IMR-90 (cell line): ENCODE results near the gene DSCAML1. TPM values are rescaled to one million over a fixed set of nuclear protein-coding genes. Genes with fewer than 3 reads are reported as not detected.

Experiments used
- ATAC-seq: fragments of 200-7000 bp; cut with Tn5 transposase; 2 replicates; pipeline ENCODE4 v1.9.1; 2020; ENCODE audit warnings: low read depth, mild to moderate bottlenecking, moderate library complexity
- BruUV-seq: library from RNA; stranded (reverse); fragments of 400-500 nt; replicated peaks from 2 replicates; lab custom pipeline; 2021; lab: Mats Ljungman, UMichigan
- CTCF ChIA-PET: fragments of 300-600 bp; formaldehyde crosslinking; extraction: SDS; loops from one replicate; lab custom pipeline; 2021; ENCODE audit warnings: antibody characterized with exemption; lab: Yijun Ruan, JAX
- POLR2A ChIA-PET: fragments of 300-600 bp; sonication (Branson Sonifier 250); formaldehyde crosslinking; loops from one replicate; lab custom pipeline; 2022; ENCODE audit warnings: antibody characterized with exemption; ENCODE audit not compliant: unreplicated experiment; lab: Charles Lee
- DNase-seq: peaks from one replicate; pipeline ENCODE4 v3.0.0; 2013
- H2AFZ ChIP-seq: replicated peaks from 2 replicates; pipeline ENCODE3; 2013; ENCODE audit warnings: low read length, mild to moderate bottlenecking; ENCODE audit not compliant: poor library complexity
- H2AK5ac ChIP-seq: 2 replicates; pipeline ENCODE4 v1.6.1; 2013; ENCODE audit warnings: low read depth, low read length, inconsistent platforms
- H2AK9ac ChIP-seq: replicated peaks from 2 replicates; pipeline ENCODE3; 2013; ENCODE audit warnings: mild to moderate bottlenecking, low read depth, low read length, moderate library complexity; ENCODE audit not compliant: poor library complexity
- H2BK120ac ChIP-seq: 2 replicates; pipeline ENCODE4 v1.6.1; 2013; ENCODE audit warnings: low read depth, low read length, inconsistent platforms
- H2BK15ac ChIP-seq: 3 replicates; pipeline ENCODE4 v1.6.1; 2013; ENCODE audit warnings: low read depth, low read length, inconsistent platforms
- H2BK20ac ChIP-seq: 2 replicates; pipeline ENCODE4 v1.6.1; 2013; ENCODE audit warnings: low read depth, mild to moderate bottlenecking, inconsistent platforms, low read length, moderate library complexity
- H2BK5ac ChIP-seq: 2 replicates; pipeline ENCODE4 v1.6.1; 2013; ENCODE audit warnings: mild to moderate bottlenecking, low read depth, low read length, inconsistent platforms; ENCODE audit not compliant: poor library complexity, severe bottlenecking
- H3K14ac ChIP-seq: replicated peaks from 2 replicates; pipeline ENCODE4 v1.6.1; 2013; ENCODE audit warnings: low read depth, low read length, inconsistent platforms
- H3K18ac ChIP-seq: 2 replicates; pipeline ENCODE4 v1.6.1; 2013; ENCODE audit warnings: low read depth, low read length, control low read depth
- H3K23ac ChIP-seq: 2 replicates; pipeline ENCODE4 v1.6.1; 2013; ENCODE audit warnings: low read depth, low read length, inconsistent platforms
- H3K27ac ChIP-seq: 2 replicates; pipeline ENCODE4 v1.5.1; 2013; ENCODE audit warnings: mild to moderate bottlenecking, control low read depth, low read length; ENCODE audit not compliant: insufficient read depth
- H3K27me3 ChIP-seq: 2 replicates; pipeline ENCODE4 v1.6.1; 2013; ENCODE audit warnings: low read length; ENCODE audit not compliant: control insufficient read depth, insufficient read depth
- H3K36me3 ChIP-seq: 2 replicates; pipeline ENCODE4 v1.6.1; 2013; ENCODE audit warnings: low read length, mixed read lengths; ENCODE audit not compliant: control insufficient read depth, insufficient read depth
- H3K4ac ChIP-seq: 2 replicates; pipeline ENCODE4 v1.6.1; 2013; ENCODE audit warnings: low read depth, low read length, inconsistent platforms
- H3K4me1 ChIP-seq: 2 replicates; pipeline ENCODE4 v1.6.1; 2013; ENCODE audit warnings: low read length, mixed read lengths; ENCODE audit not compliant: control insufficient read depth, insufficient read depth
- H3K4me2 ChIP-seq: 2 replicates; pipeline ENCODE4 v1.6.1; 2013; ENCODE audit warnings: low read depth, mild to moderate bottlenecking, control low read depth, low read length, moderate library complexity
- H3K4me3 ChIP-seq: 2 replicates; pipeline ENCODE4 v1.5.1; 2013; ENCODE audit warnings: low read depth, mild to moderate bottlenecking, control low read depth, low read length, moderate library complexity; ENCODE audit not compliant: insufficient read depth
- H3K56ac ChIP-seq: 2 replicates; pipeline ENCODE4 v1.6.1; 2013; ENCODE audit warnings: low read length, inconsistent platforms; ENCODE audit not compliant: insufficient read depth; ENCODE audit errors: extremely low read depth
- H3K79me1 ChIP-seq, 2 experiments: 2 replicates each; pipeline ENCODE4 v1.6.1; 2013; ENCODE audit warnings: low read length in 2 of 2, inconsistent platforms in 1 of 2, low read depth in 1 of 2
- H3K9ac ChIP-seq: 2 replicates; pipeline ENCODE4 v1.6.1; 2013; ENCODE audit warnings: low read depth, low read length, control low read depth
- H3K9me1 ChIP-seq: 2 replicates; pipeline ENCODE4 v1.6.1; 2013; ENCODE audit warnings: low read length, inconsistent platforms; ENCODE audit not compliant: insufficient read depth
- H3K9me3 ChIP-seq: 2 replicates; pipeline ENCODE4 v1.6.1; 2013; ENCODE audit warnings: low read length; ENCODE audit not compliant: control insufficient read depth, insufficient read depth
- H4K20me1 ChIP-seq: 2 replicates; pipeline ENCODE4 v1.6.1; 2013; ENCODE audit warnings: low read length, inconsistent platforms; ENCODE audit not compliant: insufficient read depth
- H4K5ac ChIP-seq: 2 replicates; pipeline ENCODE4 v1.6.1; 2013; ENCODE audit warnings: mild to moderate bottlenecking, low read depth, low read length, control low read depth
- H4K8ac ChIP-seq, 2 experiments: 2 replicates each; pipeline ENCODE4 v1.6.1; 2013; ENCODE audit warnings: low read depth in 2 of 2, low read length in 2 of 2, control low read depth in 1 of 2, inconsistent platforms in 1 of 2
- H4K91ac ChIP-seq: 2 replicates; pipeline ENCODE4 v1.6.1; 2013; ENCODE audit warnings: low read depth, low read length, inconsistent platforms; ENCODE audit not compliant: insufficient read depth
- BHLHE40 ChIP-seq: fragments of 150-350 bp; IDR thresholded peaks from 2 replicates; pipeline ENCODE4 v1.6.1; 2016; ENCODE audit warnings: mild to moderate bottlenecking, low read depth, low read length
- CEBPB ChIP-seq: IDR thresholded peaks from 2 replicates; pipeline ENCODE4 v1.6.1; 2012; ENCODE audit warnings: low read depth, low read length, improper control_type of control experiment
- CHD1 ChIP-seq: IDR thresholded peaks from 2 replicates; pipeline ENCODE4 v1.6.1; 2012; ENCODE audit warnings: low read depth, low read length, improper control_type of control experiment
- ELK1 ChIP-seq: fragments of 150-350 bp; IDR thresholded peaks from 2 replicates; pipeline ENCODE4 v1.6.1; 2016; ENCODE audit warnings: low read depth, mild to moderate bottlenecking, low read length, moderate library complexity, borderline replicate concordance
- FOS ChIP-seq: fragments of 150-350 bp; IDR thresholded peaks from 2 replicates; pipeline ENCODE4 v1.6.1; 2016; ENCODE audit warnings: low read depth, low read length
- MAFK ChIP-seq: IDR thresholded peaks from 2 replicates; pipeline ENCODE4 v1.6.1; 2012; ENCODE audit warnings: low read depth, low read length, improper control_type of control experiment
- MAZ ChIP-seq: IDR thresholded peaks from 2 replicates; pipeline ENCODE4 v1.6.1; 2012; ENCODE audit warnings: low read depth, mild to moderate bottlenecking, low read length, improper control_type of control experiment, moderate library complexity, borderline replicate concordance
- NFE2L2 ChIP-seq: fragments of 150-350 bp; IDR thresholded peaks from 2 replicates; pipeline ENCODE4 v1.6.1; 2016; ENCODE audit warnings: low read depth, mild to moderate bottlenecking, low read length
- RAD21 ChIP-seq: IDR thresholded peaks from 2 replicates; pipeline ENCODE4 v1.6.1; 2012; ENCODE audit warnings: low read length, improper control_type of control experiment
- RCOR1 ChIP-seq: IDR thresholded peaks from 2 replicates; pipeline ENCODE4 v1.6.1; 2012; ENCODE audit warnings: mild to moderate bottlenecking, low read length, improper control_type of control experiment; ENCODE audit not compliant: insufficient replicate concordance
- SMC3 ChIP-seq: fragments of 150-350 bp; IDR thresholded peaks from 2 replicates; pipeline ENCODE4 v1.6.1; 2016; ENCODE audit warnings: low read depth, mild to moderate bottlenecking, antibody characterized with exemption, low read length, moderate library complexity
- USF2 ChIP-seq: fragments of 150-350 bp; IDR thresholded peaks from 2 replicates; pipeline ENCODE4 v1.6.1; 2017; ENCODE audit warnings: mild to moderate bottlenecking, antibody characterized with exemption, low read length, low read depth
- WGBS, 2 experiments: methylation state at CpG; one replicate each; pipeline versions ENCODE4 v1.1.5 to v1.1.7; 2013; ENCODE audit warnings: missing lambda C conversion rate in 2 of 2; ENCODE audit not compliant: insufficient read length in 1 of 2; ENCODE audit errors: extremely low coverage in 2 of 2; 5-methylcytosine and 5-hydroxymethylcytosine counted together
- dilution Hi-C: fragments of 300-500 bp; cut with HindIII; formaldehyde crosslinking; loops from one replicate; pipeline ENCODE4 v1.14.3; 2018; ENCODE audit warnings: low sequenced_read_pairs; ENCODE audit not compliant: unreplicated experiment
- in situ Hi-C: fragments of 300-500 bp; cut with MboI; formaldehyde crosslinking; loops from 3 replicates; pipeline ENCODE4 v1.14.3; 2019; ENCODE audit warnings: low sequenced_read_pairs, inconsistent platforms, mixed read lengths
- intact Hi-C: fragments of 100-400 bp; cut with micrococcal nuclease; formaldehyde crosslinking; loops from 2 replicates; pipeline ENCODE4 v1.10.0; 2022
- polyA plus RNA-seq, 3 experiments: library from polyadenylated mRNA; depleted of rRNA; stranded (reverse); fragments of >200 nt; gene quantifications; 2 replicates each; pipeline ENCODE4 v1.2.3, GENCODE V29; 2012; ENCODE audit warnings: low replicate concordance in 1 of 3
- total RNA-seq: library from RNA; depleted of rRNA; stranded (reverse); fragments of >200 nt; gene quantifications from 2 replicates; pipeline ENCODE4 v1.2.3, GENCODE V29; 2012
- TF ChIP-seq, protein P1 (sequence below): conservative IDR thresholded peaks from 2 replicates; pipeline ENCODE4 v1.5.1; 2012; ENCODE audit warnings: mild to moderate bottlenecking, low read depth, low read length, improper control_type of control experiment

Gene DSCAML1
- total and polyA plus RNA-seq, 2 of the 4 experiments (the other 2 are of a cell fraction): not detected

- no peaks in the 10 kb centered on the region for H3K9me3 ChIP-seq
- H4K8ac ChIP-seq: no peak overlapping the region
- H3K27me3 ChIP-seq: peaks cover 6% of the 10 kb centered on the region
- no peak for DNase-seq
- H3K9ac ChIP-seq: no peak overlapping the region
- no peak overlapping the region for H3K4me3 ChIP-seq
- H3K4me2 ChIP-seq: no peak overlapping the region
- intact Hi-C loops (no loop called here), dilution Hi-C loops (no loop called here), in situ Hi-C loops (no loop called here)
- H3K56ac ChIP-seq: no peak overlapping the region
- no peaks in the 10 kb centered on the region for H3K9me1 ChIP-seq
- H4K91ac ChIP-seq: no peak overlapping the region
- H4K5ac ChIP-seq: no peak overlapping the region
- no peak for ATAC-seq
- H3K36me3 ChIP-seq: no peaks in the 10 kb centered on the region
- H2BK5ac ChIP-seq: no peak overlapping the region
- H2AFZ ChIP-seq: no peak overlapping the region
- ChIA-PET POLR2A (no interaction called here), CTCF (no interaction called here)
- no peak overlapping the region for H2AK9ac ChIP-seq
- no peak overlapping the region for H3K23ac ChIP-seq
- no peak overlapping the region for H2BK120ac ChIP-seq
- no peak overlapping the region for H3K27ac ChIP-seq
- H3K14ac ChIP-seq: no peak overlapping the region
- no peaks in the 10 kb centered on the region for H4K20me1 ChIP-seq
- H3K79me1 ChIP-seq: no peaks in the 10 kb centered on the region
- H3K4me1 ChIP-seq: no peaks in the 10 kb centered on the region
- no peak for TF ChIP-seq MAZ
- TF ChIP-seq SMC3: no peak
- TF ChIP-seq FOS: no peak
- TF ChIP-seq CEBPB: no peak
- TF ChIP-seq NFE2L2: no peak
- TF ChIP-seq CHD1: no peak
- TF ChIP-seq BHLHE40: no peak
- TF ChIP-seq, protein P1, sequence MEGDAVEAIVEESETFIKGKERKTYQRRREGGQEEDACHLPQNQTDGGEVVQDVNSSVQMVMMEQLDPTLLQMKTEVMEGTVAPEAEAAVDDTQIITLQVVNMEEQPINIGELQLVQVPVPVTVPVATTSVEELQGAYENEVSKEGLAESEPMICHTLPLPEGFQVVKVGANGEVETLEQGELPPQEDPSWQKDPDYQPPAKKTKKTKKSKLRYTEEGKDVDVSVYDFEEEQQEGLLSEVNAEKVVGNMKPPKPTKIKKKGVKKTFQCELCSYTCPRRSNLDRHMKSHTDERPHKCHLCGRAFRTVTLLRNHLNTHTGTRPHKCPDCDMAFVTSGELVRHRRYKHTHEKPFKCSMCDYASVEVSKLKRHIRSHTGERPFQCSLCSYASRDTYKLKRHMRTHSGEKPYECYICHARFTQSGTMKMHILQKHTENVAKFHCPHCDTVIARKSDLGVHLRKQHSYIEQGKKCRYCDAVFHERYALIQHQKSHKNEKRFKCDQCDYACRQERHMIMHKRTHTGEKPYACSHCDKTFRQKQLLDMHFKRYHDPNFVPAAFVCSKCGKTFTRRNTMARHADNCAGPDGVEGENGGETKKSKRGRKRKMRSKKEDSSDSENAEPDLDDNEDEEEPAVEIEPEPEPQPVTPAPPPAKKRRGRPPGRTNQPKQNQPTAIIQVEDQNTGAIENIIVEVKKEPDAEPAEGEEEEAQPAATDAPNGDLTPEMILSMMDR: no peak
- TF ChIP-seq ELK1: no peak
- TF ChIP-seq MAFK: no peak
- no peak for TF ChIP-seq USF2
- TF ChIP-seq RAD21: no peak
- no peak for TF ChIP-seq RCOR1
- no peak overlapping the region for H2BK20ac ChIP-seq
- no peak overlapping the region for H2AK5ac ChIP-seq
- H2BK15ac ChIP-seq: no peak overlapping the region
- H3K4ac ChIP-seq: no peak overlapping the region
- WGBS, 2 experiments: no CpG with 5 or more reads among the region's 5 CpGs
- no peak overlapping the region for H3K18ac ChIP-seq
- BruUV-seq: no TSS peak
Measured at GRCh38 chr11:117572671-117573070, 224.3 kb downstream of the DSCAML1 start.
